Choroid plexus epithelial cell (primary cell): ENCODE results near the gene TUBB2B.
A peak's percentile ranks its signal among the peaks of the same experiment; 100 is the strongest.

Source experiments
- DNase-seq: peaks from one replicate; pipeline ENCODE4 v3.0.0-alpha.2; 2010; ENCODE audit warnings: low read depth
- H3K4me3 ChIP-seq: 2 replicates; pipeline ENCODE4 v1.5.1; 2011; ENCODE audit warnings: low read depth, mild to moderate bottlenecking, control low read depth, low read length, moderate library complexity
- CTCF ChIP-seq: conservative IDR thresholded peaks from 2 replicates; pipeline ENCODE4 v1.5.1; 2011; ENCODE audit warnings: low read depth, mild to moderate bottlenecking, control low read depth, inconsistent platforms, low read length, moderate library complexity

Gene TUBB2B

GRCh38 chr6:3209114-3210023 lies 18.1 kb downstream of the TUBB2B start:
- TF ChIP-seq CTCF, result peak; percentile 50
- H3K4me3 ChIP-seq, result no peak overlapping the region
- DNase-seq, result peak; percentile 95

DNA sequence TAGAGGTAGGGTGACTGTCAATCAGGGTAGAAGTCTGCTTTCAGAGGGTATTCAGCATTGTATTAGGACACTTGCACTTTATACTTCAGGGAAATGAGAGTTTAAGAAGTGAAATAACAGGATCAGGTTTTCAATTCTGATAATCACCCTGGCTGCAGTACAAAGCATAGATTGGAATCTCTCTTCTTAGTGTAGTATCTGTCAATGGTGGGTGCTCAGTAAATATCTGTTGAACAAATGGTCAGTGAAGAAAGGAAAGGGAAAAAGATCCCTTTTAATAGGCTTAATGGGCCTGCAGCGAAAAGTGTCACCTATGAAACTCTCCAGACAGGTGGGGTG lies 18.7 kb downstream of the TUBB2B start:
- no peak for TF ChIP-seq CTCF
- no peak overlapping the region for H3K4me3 ChIP-seq
- no peak for DNase-seq

- H3K4me3 ChIP-seq, result no peak overlapping the region
- no peak for TF ChIP-seq CTCF
- DNase-seq, result peak; percentile 54
Measured at GRCh38 chr6:3208098-3208774, 19.2 kb downstream of the TUBB2B start.

- TF ChIP-seq CTCF, result no peak
- DNase-seq, result no peak
- no peak overlapping the region for H3K4me3 ChIP-seq
Measured at GRCh38 chr6:3206339-3207015, 21.0 kb downstream of the TUBB2B start.

- TF ChIP-seq CTCF, result no peak
- no peak overlapping the region for H3K4me3 ChIP-seq
- DNase-seq, result peak; percentile 99
Measured at GRCh38 chr6:3205913-3206312, 21.5 kb downstream of the TUBB2B start.

DNA sequence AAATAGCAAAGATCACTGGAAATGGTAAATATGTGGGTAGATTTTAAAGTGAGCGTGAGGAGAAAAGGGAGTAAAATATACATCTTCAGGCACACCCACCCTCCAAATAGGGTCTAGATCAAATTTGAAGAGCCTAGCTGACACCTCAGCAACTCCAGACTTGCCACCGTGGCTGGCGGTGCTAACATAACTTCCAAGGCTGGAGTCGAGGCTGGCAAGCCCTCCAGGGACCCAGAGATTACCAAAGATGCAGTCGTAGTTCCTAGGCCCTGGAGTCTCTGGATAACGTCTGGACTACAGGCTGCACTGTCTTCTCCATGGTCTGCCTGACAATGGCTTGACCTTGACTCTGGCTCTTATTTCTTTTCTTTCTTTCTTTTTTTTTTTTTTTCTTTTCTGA lies 22.5 kb downstream of the TUBB2B start:
- H3K4me3 ChIP-seq, result no peak overlapping the region
- no peak for TF ChIP-seq CTCF
- DNase-seq, result no peak
